Vagina (tissue), 1 donor: ENCODE measurements around the gene PFN4. TPM values are rescaled to one million over a fixed set of nuclear protein-coding genes. Genes with fewer than 3 reads are reported as not detected.

Experiments
- total RNA-seq: library from RNA; depleted of rRNA; stranded (reverse); fragments of >200 nt; gene quantifications from one replicate; pipeline ENCODE4 v1.2.3, GENCODE V29; 2016

PFN4 gene
- total RNA-seq, 1 donor from 2014 or later = not detected

Other genes starting within 250 kb of the PFN4 start
- 38.5 TPM for gene ATAD2B, start 196.2 kb downstream of the PFN4 start, total RNA-seq
- 12.5 TPM for gene UBXN2A, start 182.9 kb downstream of the PFN4 start, total RNA-seq
- not detected for gene MFSD2B, start 113.2 kb downstream of the PFN4 start, total RNA-seq
- gene WDCP, start 75.9 kb downstream of the PFN4 start, total RNA-seq = 5.2 TPM
- 14.2 TPM for gene FKBP1B, start 73.6 kb downstream of the PFN4 start, total RNA-seq
- 82.3 TPM for gene SF3B6, start 47.0 kb downstream of the PFN4 start, total RNA-seq
- 31.9 TPM for gene TP53I3, start 38.5 kb downstream of the PFN4 start, total RNA-seq
- gene FAM228B, start 135 bp upstream of the PFN4 start, total RNA-seq = 16.5 TPM
- 0.98 TPM for gene FAM228A, start 51.7 kb upstream of the PFN4 start, total RNA-seq
- gene ITSN2, start 237.2 kb upstream of the PFN4 start, total RNA-seq = 52.5 TPM